ENCODE data around the gene HYAL3. TPM values are rescaled to one million over a fixed set of nuclear protein-coding genes. Genes with fewer than 3 reads are reported as not detected.

The HYAL3 gene
- total RNA-seq, 1 experiment from 2014 or later = 10.2 TPM

- peak overlapping the region; percentile 59 for H3K4me2 ChIP-seq
- BruUV-seq (replicated peaks) = no TSS peak
- POLR2A ChIA-PET (ENCODE audit: unreplicated experiment) = no interaction called here
Observed at GRCh38 chr3:50265571-50265970, 33.6 kb downstream of the HYAL3 start.

GRCh38 chr3:50264964-50265485 lies 34.2 kb downstream of the HYAL3 start:
- peak overlapping the region; percentile 59 for H3K4me2 ChIP-seq
- BruUV-seq (replicated peaks) = no TSS peak
- H3K79me2 ChIP-seq (ENCODE audit: low read depth) = no peaks in the 10 kb centered on the region; the same call in 1 of the 2 replicates
- DNase-seq = peak in 1 of 2 experiments; percentile 85
- H3K9me3 ChIP-seq (ENCODE audit: insufficient read depth, low read depth) = no peaks in the 10 kb centered on the region
- peak overlapping the region; percentile 86 for H3K27ac ChIP-seq
- peaks cover 52% of the 10 kb centered on the region for H3K4me1 ChIP-seq (replicated peaks; ENCODE audit: insufficient read depth)
- H3K9me2 ChIP-seq (ENCODE audit: insufficient read depth) = no peaks in the 10 kb centered on the region
- no peaks in the 10 kb centered on the region for H3K36me3 ChIP-seq (ENCODE audit: low read depth)
- intact Hi-C loops (cut with micrococcal nuclease; ENCODE audit: unreplicated experiment) = loop anchor here (2.0 to 5.0 kb wide), 6 partner anchors 28 to 340 kb away; partner anchors contain the start of genes GNAI2, HYAL3 and NAA80
- H3K27me3 ChIP-seq (ENCODE audit: insufficient read depth, low read depth) = no peaks in the 10 kb centered on the region
- H2AFZ ChIP-seq = no peak overlapping the region
- H3K4me3 ChIP-seq = no peak overlapping the region
- no peaks in the 10 kb centered on the region for H4K20me1 ChIP-seq (ENCODE audit: insufficient read depth)
- TF ChIP-seq EZH2 (IDR thresholded peaks at IDR 0.05; ENCODE audit: low read depth) (no peak), CTCF (conservative IDR thresholded peaks at IDR 0.05) (no peak)
- ChIA-PET CTCF (interaction anchor here (0.6 to 1.2 kb wide), 7 partner anchors 10 to 101 kb away, joined by 3 to 10 read pairs (median 7); no protein-coding TSS in a partner anchor), POLR2A (ENCODE audit: unreplicated experiment) (interaction anchor here (0.5 to 1.2 kb wide), 8 partner anchors 17 to 347 kb away, joined by 3 to 18 read pairs (median 6); partner anchors contain the start of genes CISH, HYAL3, IFRD2 and NAA80)
- H3F3A ChIP-seq (ENCODE audit: insufficient read depth, low read depth) = peaks cover 34% of the 10 kb centered on the region

More at GRCh38 chr3:50265571-50265970, 33.6 kb downstream of the HYAL3 start:
- H3K27me3 ChIP-seq (ENCODE audit: insufficient read depth, low read depth) = no peaks in the 10 kb centered on the region
- CTCF ChIA-PET = interaction anchor here (0.5 kb wide), 1 partner anchor 32 kb away, joined by 4 read pairs; no protein-coding TSS in a partner anchor
- intact Hi-C loops (cut with micrococcal nuclease; ENCODE audit: unreplicated experiment) = loop anchor here (2.0 to 5.0 kb wide), 5 partner anchors 29 to 339 kb away; partner anchors contain the start of genes GNAI2, HYAL3 and NAA80
- no peak overlapping the region for H3K4me3 ChIP-seq
- peak overlapping the region; percentile 86 for H3K27ac ChIP-seq
- H3K79me2 ChIP-seq (ENCODE audit: low read depth) = peaks cover 5% of the 10 kb centered on the region; the same call in 1 of the 2 replicates
- no peaks in the 10 kb centered on the region for H3K36me3 ChIP-seq (ENCODE audit: low read depth)
- no peaks in the 10 kb centered on the region for H3K9me2 ChIP-seq (ENCODE audit: insufficient read depth)
- H4K20me1 ChIP-seq (ENCODE audit: insufficient read depth) = no peaks in the 10 kb centered on the region
- no peak for DNase-seq
- peaks cover 57% of the 10 kb centered on the region for H3K4me1 ChIP-seq (replicated peaks; ENCODE audit: insufficient read depth)
- H3F3A ChIP-seq (ENCODE audit: insufficient read depth, low read depth) = peaks cover 34% of the 10 kb centered on the region
- TF ChIP-seq CTCF (conservative IDR thresholded peaks at IDR 0.05) (no peak), EZH2 (IDR thresholded peaks at IDR 0.05; ENCODE audit: low read depth) (no peak)
- H2AFZ ChIP-seq = no peak overlapping the region
- no peaks in the 10 kb centered on the region for H3K9me3 ChIP-seq (ENCODE audit: insufficient read depth, low read depth)

GRCh38 chr3:50264383-50264963 lies 34.7 kb downstream of the HYAL3 start:
- Histone ChIP-seq H4K20me1 (ENCODE audit: insufficient read depth) (no peaks in the 10 kb centered on the region), H3K9me3 (ENCODE audit: insufficient read depth, low read depth) (no peaks in the 10 kb centered on the region), H3K79me2 (ENCODE audit: low read depth) (no peaks in the 10 kb centered on the region), H3K4me3 (no peak overlapping the region; the same call in 1 of the 2 replicates), H3K4me2 (peak overlapping the region; percentile 59), H3K27ac (peak overlapping the region; percentile 86), H3K9me2 (ENCODE audit: insufficient read depth) (no peaks in the 10 kb centered on the region), H3K4me1 (replicated peaks; ENCODE audit: insufficient read depth) (peaks cover 46% of the 10 kb centered on the region), H3K36me3 (ENCODE audit: low read depth) (no peaks in the 10 kb centered on the region), H3K27me3 (ENCODE audit: insufficient read depth, low read depth) (no peaks in the 10 kb centered on the region), H3F3A (ENCODE audit: insufficient read depth, low read depth) (peaks cover 33% of the 10 kb centered on the region; the same call in 1 of the 2 replicates), H2AFZ (no peak overlapping the region)
- intact Hi-C loops (cut with micrococcal nuclease; ENCODE audit: unreplicated experiment) = loop anchor here (2.0 to 5.0 kb wide), 5 partner anchors 28 to 340 kb away; partner anchors contain the start of genes GNAI2, HYAL3 and NAA80
- ChIA-PET CTCF (interaction anchor here (0.6 to 1.2 kb wide), 8 partner anchors 11 to 101 kb away, joined by 3 to 10 read pairs (median 5); partner anchors contain the start of gene IFRD2), POLR2A (ENCODE audit: unreplicated experiment) (interaction anchor here (0.6 to 1.2 kb wide), 8 partner anchors 18 to 347 kb away, joined by 3 to 9 read pairs (median 6); partner anchors contain the start of genes CISH, HYAL3, IFRD2 and MON1A)
- peak; percentile 87 to 92 for DNase-seq
- no TSS peak for BruUV-seq (replicated peaks)
- TF ChIP-seq EZH2 (IDR thresholded peaks at IDR 0.05; ENCODE audit: low read depth) = no peak
- TF ChIP-seq CTCF (conservative IDR thresholded peaks at IDR 0.05) = no peak

Data from PC-9 (cell line).